Neural crest cell (in vitro differentiated cells): ENCODE results near the gene CLIC5. TPM values are rescaled to one million over a fixed set of nuclear protein-coding genes. Genes with fewer than 3 reads are reported as not detected.
A peak's percentile ranks its signal among the peaks of the same experiment; 100 is the strongest.

Experiments
- DNase-seq: peaks from one replicate; pipeline ENCODE4 v3.0.0; 2021; ENCODE audit warnings: low read depth, mixed read lengths, low spot score
- H3K27ac Mint-ChIP-seq: one replicate; pipeline ENCODE4 v1.8.0; 2021; ENCODE audit warnings: mild to moderate bottlenecking, mixed read lengths; ENCODE audit not compliant: unreplicated experiment
- H3K27me3 Mint-ChIP-seq: 2 replicates; pipeline ENCODE4 v1.8.0; 2021; ENCODE audit warnings: low read depth, mild to moderate bottlenecking, mixed read lengths
- H3K36me3 Mint-ChIP-seq: 2 replicates; pipeline ENCODE4 v1.8.0; 2021; ENCODE audit warnings: low read depth, mild to moderate bottlenecking, mixed read lengths
- H3K4me1 Mint-ChIP-seq: 2 replicates; pipeline ENCODE4 v1.8.0; 2021; ENCODE audit warnings: mixed read lengths
- H3K4me3 Mint-ChIP-seq: one replicate; pipeline ENCODE4 v1.8.0; 2021; ENCODE audit warnings: mild to moderate bottlenecking, mixed read lengths
- H3K9me3 Mint-ChIP-seq: 2 replicates; pipeline ENCODE4 v1.8.0; 2021; ENCODE audit warnings: mixed read lengths
- CTCF ChIP-seq: fragments of 200-600 bp; sonication (generic); conservative IDR thresholded peaks from 2 replicates; pipeline ENCODE4 v1.5.0; 2021; ENCODE audit warnings: antibody characterized with exemption, mild to moderate bottlenecking
- total RNA-seq: library from RNA; stranded (reverse); gene quantifications from 2 replicates; pipeline ENCODE4 v1.2.1, GENCODE V29; 2021

The CLIC5 gene
- total RNA-seq, 1 donor from 2014 or later, result not detected

GRCh38 chr6:45884336-45884735, 131.3 kb downstream of the CLIC5 start:
- TF ChIP-seq CTCF, result no peak
- H3K27ac Mint-ChIP-seq, result no peak overlapping the region
- peaks cover 18% of the 10 kb centered on the region for H3K4me1 Mint-ChIP-seq
- no peaks in the 10 kb centered on the region for H3K9me3 Mint-ChIP-seq
- H3K27me3 Mint-ChIP-seq, result no peaks in the 10 kb centered on the region
- no peak for DNase-seq
- H3K4me3 Mint-ChIP-seq, result no peak overlapping the region
- H3K36me3 Mint-ChIP-seq, result no peaks in the 10 kb centered on the region

DNA sequence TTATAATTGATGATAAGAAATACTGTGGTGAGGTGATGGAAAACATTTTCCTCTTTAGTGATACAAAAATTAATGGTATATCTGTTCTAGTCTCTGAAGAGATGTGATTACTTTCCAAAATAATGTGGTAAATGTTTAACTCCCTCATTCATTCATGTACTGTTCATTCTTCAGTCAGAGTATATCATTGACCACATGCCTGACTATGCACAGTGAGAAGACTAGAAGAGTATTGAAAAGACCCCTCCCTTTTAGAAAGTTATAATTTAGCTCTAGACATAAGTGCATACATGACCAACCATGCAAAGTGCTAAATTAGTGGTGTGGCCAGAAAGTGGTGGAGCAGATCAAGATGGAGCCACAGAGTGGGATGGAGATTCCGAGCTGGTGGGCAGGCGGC, 133.0 kb downstream of the CLIC5 start:
- Mint-ChIP-seq H3K27me3 (no peaks in the 10 kb centered on the region), H3K4me3 (no peak overlapping the region), H3K4me1 (peaks cover 14% of the 10 kb centered on the region), H3K27ac (no peak overlapping the region), H3K9me3 (no peaks in the 10 kb centered on the region), H3K36me3 (no peaks in the 10 kb centered on the region)
- TF ChIP-seq CTCF, result no peak
- no peak for DNase-seq

- H3K36me3 Mint-ChIP-seq, result no peaks in the 10 kb centered on the region
- H3K27me3 Mint-ChIP-seq, result no peaks in the 10 kb centered on the region
- H3K27ac Mint-ChIP-seq, result no peak overlapping the region
- H3K4me1 Mint-ChIP-seq, result peaks cover 13% of the 10 kb centered on the region
- TF ChIP-seq CTCF, result no peak
- no peaks in the 10 kb centered on the region for H3K9me3 Mint-ChIP-seq
- H3K4me3 Mint-ChIP-seq, result no peak overlapping the region
- DNase-seq, result no peak
Measured at GRCh38 chr6:45881705-45882467, 133.8 kb downstream of the CLIC5 start.

DNA sequence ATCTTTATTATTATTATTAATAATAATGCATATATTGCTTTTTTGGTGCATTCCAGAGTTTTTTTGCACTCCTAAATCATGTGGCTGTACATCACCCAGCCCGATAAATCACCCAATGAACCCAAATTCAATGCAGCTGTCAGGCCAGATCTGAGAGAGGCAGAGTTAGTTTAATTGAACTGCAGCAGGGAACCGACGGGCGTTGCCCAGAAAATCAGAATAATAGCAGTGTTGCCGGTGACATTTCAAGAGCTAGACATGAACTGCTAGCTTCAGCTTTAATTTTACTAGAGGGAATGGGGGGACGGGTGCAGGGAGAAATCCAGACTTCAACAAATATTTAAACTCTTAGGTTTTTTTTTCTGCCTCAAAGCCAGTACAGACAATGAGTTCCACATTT, 135.0 kb downstream of the CLIC5 start:
- H3K4me1 Mint-ChIP-seq, result peaks cover 13% of the 10 kb centered on the region
- DNase-seq, result no peak
- no peak overlapping the region for H3K4me3 Mint-ChIP-seq
- H3K36me3 Mint-ChIP-seq, result no peaks in the 10 kb centered on the region
- no peak for TF ChIP-seq CTCF
- no peaks in the 10 kb centered on the region for H3K27me3 Mint-ChIP-seq
- no peaks in the 10 kb centered on the region for H3K9me3 Mint-ChIP-seq
- no peak overlapping the region for H3K27ac Mint-ChIP-seq

DNA sequence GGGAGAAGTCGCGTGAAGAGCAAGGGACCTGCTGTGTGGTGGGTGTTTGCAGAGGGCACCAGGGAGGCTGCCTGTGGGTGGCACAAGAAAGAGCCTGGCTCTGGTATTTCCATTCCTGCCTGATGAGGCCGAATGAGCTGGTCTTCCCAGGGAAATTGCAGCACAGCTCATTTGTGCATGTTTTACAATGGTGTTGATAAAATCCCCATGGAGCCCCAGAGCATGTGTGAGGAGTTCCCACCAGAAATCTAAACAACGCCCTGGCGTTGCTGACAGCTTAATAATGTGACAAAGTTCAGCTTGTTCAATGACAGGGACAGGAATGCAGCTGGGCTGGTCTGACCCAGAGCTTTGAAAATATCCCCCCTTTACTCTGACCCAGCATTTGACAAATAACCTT, 135.5 kb downstream of the CLIC5 start:
- DNase-seq, result no peak
- no peak for TF ChIP-seq CTCF
- H3K4me3 Mint-ChIP-seq, result no peak overlapping the region
- H3K4me1 Mint-ChIP-seq, result peaks cover 13% of the 10 kb centered on the region
- H3K9me3 Mint-ChIP-seq, result no peaks in the 10 kb centered on the region
- H3K27me3 Mint-ChIP-seq, result no peaks in the 10 kb centered on the region
- H3K36me3 Mint-ChIP-seq, result no peaks in the 10 kb centered on the region
- H3K27ac Mint-ChIP-seq, result peak overlapping the region; percentile 43
